Trophoblast cell (in vitro differentiated cells and primary cell): ENCODE measurements around the gene F8A3.
"Not testable (repeated sequence)": the region's sequence is repeated elsewhere in the genome, so short reads cannot be mapped to it uniquely, and the experiment has no call there.

Source experiments
- DNase-seq, 2 donors: peaks; one replicate each; pipeline ENCODE4 v3.0.0-alpha.2; 2016
- H2AFZ ChIP-seq: 2 replicates; pipeline ENCODE4 v1.6.1; 2013; ENCODE audit warnings: low read length, moderate library complexity, mild to moderate bottlenecking; ENCODE audit not compliant: insufficient read depth, poor library complexity
- H2AK5ac ChIP-seq: 2 replicates; pipeline ENCODE4 v1.6.1; 2013; ENCODE audit warnings: mild to moderate bottlenecking, low read length
- H2BK120ac ChIP-seq: 2 replicates; pipeline ENCODE4 v1.6.1; 2013; ENCODE audit warnings: low read length, mild to moderate bottlenecking, moderate library complexity; ENCODE audit not compliant: insufficient read depth, poor library complexity
- H2BK12ac ChIP-seq: 2 replicates; pipeline ENCODE4 v1.6.1; 2013; ENCODE audit warnings: mild to moderate bottlenecking, low read length, moderate library complexity
- H2BK5ac ChIP-seq: 2 replicates; pipeline ENCODE4 v1.6.1; 2013; ENCODE audit warnings: low read length, low read depth, moderate library complexity, mild to moderate bottlenecking; ENCODE audit not compliant: poor library complexity
- H3K14ac ChIP-seq: 2 replicates; pipeline ENCODE4 v1.6.1; 2013; ENCODE audit warnings: mild to moderate bottlenecking, low read length
- H3K18ac ChIP-seq: 2 replicates; pipeline ENCODE4 v1.6.1; 2013; ENCODE audit warnings: mild to moderate bottlenecking, low read length
- H3K23ac ChIP-seq: 2 replicates; pipeline ENCODE4 v1.6.1; 2013; ENCODE audit warnings: low read length
- H3K27ac ChIP-seq: 2 replicates; pipeline ENCODE4 v1.5.1; 2013; ENCODE audit warnings: low read depth, mild to moderate bottlenecking, inconsistent platforms, low read length, moderate library complexity
- H3K27me3 ChIP-seq: 2 replicates; pipeline ENCODE4 v1.6.1; 2013; ENCODE audit warnings: inconsistent platforms, mild to moderate bottlenecking, low read length, moderate library complexity; ENCODE audit not compliant: insufficient read depth
- H3K36me3 ChIP-seq, 2 experiments: 1 replicate in 1 of 2; 2 replicates in 1 of 2; pipeline ENCODE4 v1.6.1; 2013; ENCODE audit warnings: low read length in 2 of 2, mild to moderate bottlenecking in 2 of 2, moderate library complexity in 1 of 2; ENCODE audit not compliant: insufficient read depth in 2 of 2, control insufficient read depth in 1 of 2
- H3K4ac ChIP-seq: 2 replicates; pipeline ENCODE4 v1.6.1; 2013; ENCODE audit warnings: low read depth, mild to moderate bottlenecking, low read length, moderate library complexity
- H3K4me1 ChIP-seq, 2 experiments: 1 replicate in 1 of 2; 2 replicates in 1 of 2; pipeline ENCODE4 v1.6.1; 2013; ENCODE audit warnings: low read length in 2 of 2, mild to moderate bottlenecking in 2 of 2, moderate library complexity in 1 of 2; ENCODE audit not compliant: insufficient read depth in 2 of 2, control insufficient read depth in 1 of 2
- H3K4me2 ChIP-seq: 2 replicates; pipeline ENCODE4 v1.6.1; 2013; ENCODE audit warnings: inconsistent platforms, mild to moderate bottlenecking, low read length, moderate library complexity
- H3K4me3 ChIP-seq: 2 replicates; pipeline ENCODE4 v1.5.1; 2013; ENCODE audit warnings: mild to moderate bottlenecking, low read depth, low read length, inconsistent platforms
- H3K79me1 ChIP-seq: one replicate; pipeline ENCODE4 v1.6.1; 2013; ENCODE audit warnings: low read length
- H3K79me2 ChIP-seq: 2 replicates; pipeline ENCODE4 v1.6.1; 2013; ENCODE audit warnings: low read length, mild to moderate bottlenecking; ENCODE audit not compliant: control insufficient read depth, insufficient read depth, poor library complexity
- H3K9ac ChIP-seq: 2 replicates; pipeline ENCODE4 v1.6.1; 2013; ENCODE audit warnings: mild to moderate bottlenecking, low read length
- H3K9me3 ChIP-seq: 2 replicates; pipeline ENCODE4 v1.6.1; 2013; ENCODE audit warnings: low read depth, mild to moderate bottlenecking, control low read depth, inconsistent platforms, low read length; ENCODE audit not compliant: insufficient read depth
- H4K12ac ChIP-seq: 2 replicates; pipeline ENCODE4 v1.6.1; 2013; ENCODE audit warnings: low read depth, mild to moderate bottlenecking, low read length, moderate library complexity
- H4K8ac ChIP-seq: 2 replicates; pipeline ENCODE4 v1.6.1; 2013; ENCODE audit warnings: low read depth, mild to moderate bottlenecking, low read length, moderate library complexity
- H4K91ac ChIP-seq: one replicate; pipeline ENCODE4 v1.6.1; 2013; ENCODE audit warnings: low read depth, mild to moderate bottlenecking, low read length, moderate library complexity
- WGBS: extraction: QIAGEN DNeasy Blood & Tissue Kit; methylation state at CpG from one replicate; pipeline ENCODE4 v1.1.7; 2013; ENCODE audit warnings: missing lambda C conversion rate; ENCODE audit not compliant: insufficient read length, insufficient coverage; ENCODE audit errors: extremely low coverage; 5-methylcytosine and 5-hydroxymethylcytosine counted together

The F8A3 gene

DNA sequence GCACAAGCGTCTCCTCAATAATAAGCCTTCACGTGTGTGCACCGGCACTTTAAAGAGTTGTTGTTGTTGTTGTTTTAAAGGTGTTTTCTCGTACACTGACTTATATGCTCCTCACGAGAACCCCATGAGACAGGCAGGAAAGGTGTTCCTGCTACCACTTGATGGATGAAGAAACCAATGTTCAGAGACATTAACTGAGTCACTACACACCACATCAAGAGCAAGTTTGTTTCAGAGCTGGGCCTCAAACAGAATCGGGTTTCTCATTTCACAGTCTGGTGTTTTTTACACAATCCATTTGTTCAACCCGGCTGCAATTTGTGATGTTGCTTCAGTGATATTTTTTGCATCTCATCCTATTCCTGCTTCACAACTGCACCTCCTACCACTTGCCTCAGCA, 18.7 kb upstream of the F8A3 start:
- not testable (repeated sequence) for H3K79me1 ChIP-seq, DNase-seq
- no CpG with 5 or more reads among the region's 7 CpGs for WGBS

DNA sequence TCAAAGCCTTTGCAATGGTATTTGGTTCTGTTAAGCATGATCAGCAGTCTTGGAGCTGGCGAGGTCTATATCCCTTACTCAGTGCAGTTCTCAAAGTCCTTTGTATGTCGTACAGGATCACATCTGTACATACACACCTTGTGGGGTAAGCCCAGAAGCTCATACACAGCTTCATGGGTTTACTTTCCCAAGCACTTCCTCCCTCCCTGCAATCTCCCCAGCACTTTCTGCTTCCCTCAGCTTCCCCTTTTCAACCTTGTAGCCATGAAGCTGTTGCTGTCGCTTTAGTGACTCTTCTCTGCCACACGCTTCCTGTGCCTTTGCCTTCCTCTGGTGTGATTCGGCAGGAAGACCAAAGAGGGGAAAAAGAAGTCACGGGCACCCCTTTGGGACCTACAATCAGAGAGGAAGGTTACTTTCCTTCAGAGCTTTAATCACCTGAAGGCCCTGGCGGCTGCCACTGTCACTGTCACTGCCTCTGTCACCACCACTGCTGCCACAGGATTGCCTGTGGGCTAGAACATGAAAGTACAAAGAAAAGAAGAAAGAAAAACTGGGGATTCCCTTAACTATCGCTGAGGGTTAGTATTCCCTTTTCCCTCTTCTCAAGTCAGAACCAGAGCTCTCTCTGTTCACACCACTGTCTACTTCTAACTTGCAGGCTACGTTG, 8.0 kb upstream of the F8A3 start:
- H3K79me1 ChIP-seq, H2AK5ac ChIP-seq, H3K4me2 ChIP-seq, H3K27ac ChIP-seq, H3K18ac ChIP-seq, H3K23ac ChIP-seq, H4K91ac ChIP-seq, H3K14ac ChIP-seq, H3K79me2 ChIP-seq, H3K9me3 ChIP-seq, H3K4me3 ChIP-seq, H2BK5ac ChIP-seq, H2BK120ac ChIP-seq, H2BK12ac ChIP-seq, H3K36me3 ChIP-seq, H3K9ac ChIP-seq, H4K12ac ChIP-seq, H4K8ac ChIP-seq, H2AFZ ChIP-seq, DNase-seq, H3K4me1 ChIP-seq, H3K4ac ChIP-seq, H3K27me3 ChIP-seq: not testable (repeated sequence)
- WGBS: no CpG with 5 or more reads among the region's 9 CpGs

More for the DNA sequence above, 18.7 kb upstream of the F8A3 start:
- not testable (repeated sequence) for H3K23ac ChIP-seq, H3K27me3 ChIP-seq, H3K4me2 ChIP-seq, H3K36me3 ChIP-seq, H2BK12ac ChIP-seq, H3K18ac ChIP-seq, H2BK5ac ChIP-seq, H3K4me3 ChIP-seq, H3K4me1 ChIP-seq, H3K4ac ChIP-seq, H2AK5ac ChIP-seq, H2BK120ac ChIP-seq, H3K27ac ChIP-seq, H3K9me3 ChIP-seq, H3K14ac ChIP-seq, H4K8ac ChIP-seq, H4K12ac ChIP-seq, H4K91ac ChIP-seq, H3K9ac ChIP-seq, H2AFZ ChIP-seq, H3K79me2 ChIP-seq

DNA sequence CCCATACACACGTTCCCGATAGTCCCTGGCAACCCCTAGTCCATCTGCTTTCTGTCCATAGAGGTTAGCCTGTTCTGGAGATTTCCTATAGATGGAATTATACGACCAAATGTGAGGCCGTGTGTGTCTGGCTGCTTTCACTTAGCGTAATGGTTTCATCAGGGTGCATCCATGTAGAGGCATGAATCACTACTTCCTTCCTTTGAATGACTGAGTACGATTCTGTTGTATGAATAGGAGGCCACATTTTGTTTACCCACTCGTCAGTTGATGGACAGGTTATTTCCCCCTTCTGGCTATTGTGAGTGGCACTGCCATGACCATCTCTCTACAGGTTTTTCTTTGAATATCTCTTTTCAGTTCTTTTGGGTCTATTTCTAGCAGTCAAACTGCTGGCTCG, 2.1 kb upstream of the F8A3 start:
- WGBS: no CpG with 5 or more reads among the region's 8 CpGs

DNA sequence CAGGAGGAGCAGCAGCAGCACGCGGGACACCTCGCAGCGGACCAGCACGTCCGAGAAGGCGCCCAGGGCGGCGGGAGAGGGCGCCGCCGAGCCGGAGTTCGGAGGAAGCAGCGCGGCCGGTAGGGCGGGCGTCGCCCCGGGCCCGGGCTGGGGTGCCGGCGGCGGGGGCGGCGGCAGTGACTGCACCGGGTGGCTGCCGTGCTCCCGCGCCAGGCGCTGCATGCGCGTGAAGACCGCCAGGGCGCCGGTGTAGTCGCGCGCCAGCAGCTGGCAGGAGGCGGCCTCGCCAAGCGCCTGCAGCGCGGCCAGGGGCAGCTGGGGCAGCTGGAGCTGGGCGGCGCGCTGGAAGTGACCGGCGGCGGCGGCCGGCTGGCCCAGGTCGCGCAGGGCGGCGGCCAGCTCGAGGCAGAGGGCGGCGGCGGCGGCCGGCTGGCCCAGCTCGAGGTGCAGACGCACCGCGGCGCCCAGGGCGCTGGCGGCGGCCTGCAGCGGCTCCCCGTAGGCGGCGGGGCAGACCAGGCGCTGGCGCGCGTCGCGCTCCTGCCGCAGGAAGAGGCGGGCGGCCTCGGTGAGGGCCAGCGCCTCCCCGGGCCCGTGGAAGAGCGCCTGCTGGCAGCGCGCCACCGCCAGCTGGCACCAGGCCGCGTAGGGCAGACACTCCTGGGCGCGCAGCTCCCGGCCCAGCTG, 516 bp downstream of the F8A3 start:
- H3K4me1 ChIP-seq, H2BK12ac ChIP-seq, H4K12ac ChIP-seq, H3K79me2 ChIP-seq, H3K4me2 ChIP-seq, H3K18ac ChIP-seq, H3K23ac ChIP-seq, H2AFZ ChIP-seq, H3K79me1 ChIP-seq, H4K91ac ChIP-seq, H2BK5ac ChIP-seq, H3K36me3 ChIP-seq, H3K14ac ChIP-seq, H2AK5ac ChIP-seq, H3K27me3 ChIP-seq, DNase-seq, H3K4ac ChIP-seq, H3K9me3 ChIP-seq, H3K27ac ChIP-seq, H4K8ac ChIP-seq, H2BK120ac ChIP-seq, H3K4me3 ChIP-seq, H3K9ac ChIP-seq: not testable (repeated sequence)
- no CpG with 5 or more reads among the region's 97 CpGs for WGBS

More for the DNA sequence above, 2.1 kb upstream of the F8A3 start:
- not testable (repeated sequence) for H3K4me1 ChIP-seq, H3K4ac ChIP-seq, H3K79me2 ChIP-seq, H3K18ac ChIP-seq, H3K27me3 ChIP-seq, H2AK5ac ChIP-seq, H3K14ac ChIP-seq, H3K9ac ChIP-seq, H2BK12ac ChIP-seq, H4K8ac ChIP-seq, DNase-seq, H2BK5ac ChIP-seq, H3K27ac ChIP-seq, H3K9me3 ChIP-seq, H2AFZ ChIP-seq, H3K23ac ChIP-seq, H3K4me2 ChIP-seq, H2BK120ac ChIP-seq, H4K91ac ChIP-seq, H3K36me3 ChIP-seq, H3K4me3 ChIP-seq, H4K12ac ChIP-seq, H3K79me1 ChIP-seq
